AG09319 (cell line): ENCODE measurements around the gene MYO1F.
A peak's percentile ranks its signal among the peaks of the same experiment; 100 is the strongest.
"Not testable (repeated sequence)": the region's sequence is repeated elsewhere in the genome, so short reads cannot be mapped to it uniquely, and the experiment has no call there.

Experiments used
- DNase-seq: peaks from one replicate; pipeline ENCODE4 v3.0.0-alpha.2; 2010; ENCODE audit warnings: low read depth; ENCODE audit errors: extremely low read depth
- CTCF ChIP-seq: IDR thresholded peaks from 2 replicates; pipeline ENCODE4 v1.5.1; 2011; ENCODE audit warnings: low read depth, mild to moderate bottlenecking, inconsistent platforms, low read length, moderate library complexity

MYO1F gene

GRCh38 chr19:8584965-8585893, 8.0 kb upstream of the MYO1F start:
- no peak for DNase-seq
- no peak for TF ChIP-seq CTCF

GRCh38 chr19:8580710-8581281, 3.6 kb upstream of the MYO1F start:
- peak; percentile 93 for TF ChIP-seq CTCF
- DNase-seq: peak; percentile 38

GRCh38 chr19:8578642-8579265, 1.5 kb upstream of the MYO1F start:
- peak; percentile 93 for TF ChIP-seq CTCF
- no peak for DNase-seq

GRCh38 chr19:8577741-8578140, 499 bp upstream of the MYO1F start:
- no peak for DNase-seq
- TF ChIP-seq CTCF: no peak

- TF ChIP-seq CTCF: no peak
- DNase-seq: no peak
These were observed 809 bp downstream of the MYO1F start for GRCh38 chr19:8576273-8576993.

GRCh38 chr19:8575467-8575997, 1.7 kb downstream of the MYO1F start:
- no peak for TF ChIP-seq CTCF
- DNase-seq: no peak

- DNase-seq: not testable (repeated sequence)
These were observed 2.7 kb downstream of the MYO1F start for GRCh38 chr19:8574619-8574922.
